HepG2 (cell line): ENCODE results near the gene STOML3.

Experiments used
- ATF1 ChIP-seq: IDR thresholded peaks from 2 replicates; pipeline ENCODE4 v1.6.1; 2016; ENCODE audit warnings: mild to moderate bottlenecking, control low read depth
- CTCF ChIP-seq: sonication (generic); formaldehyde crosslinking; IDR thresholded peaks from 2 replicates; pipeline ENCODE4 v1.5.0; 2020; ENCODE audit warnings: mild to moderate bottlenecking, missing genetic modification reagents, moderate library complexity
- KLF16 ChIP-seq, 2 experiments: sonication (generic) in 1 of 2; formaldehyde crosslinking in 1 of 2; IDR thresholded peaks; 2 replicates each; pipeline versions ENCODE4 v1.6.1 to v1.8.0; 2016 to 2023; ENCODE audit warnings: missing genetic modification reagents in 2 of 2, missing compliant biosample characterization in 1 of 2
- NBN ChIP-seq: fragments of 450-650 bp; conservative IDR thresholded peaks from 2 replicates; pipeline ENCODE4 v1.6.1; 2017
- PCBP1 ChIP-seq: fragments of 200-400 bp; formaldehyde crosslinking; IDR thresholded peaks from 2 replicates; pipeline ENCODE4 v1.6.1; 2017; ENCODE audit warnings: mild to moderate bottlenecking, low read depth, low read length, borderline replicate concordance
- POLR2A ChIP-seq, 2 experiments: IDR thresholded peaks; 2 replicates each; pipeline ENCODE4 v1.6.1; 2011; ENCODE audit warnings: low read depth in 2 of 2, low read length in 2 of 2, mild to moderate bottlenecking in 1 of 2, moderate library complexity in 1 of 2; ENCODE audit not compliant: insufficient read depth in 1 of 2
- ZNF263 ChIP-seq: sonication (generic); formaldehyde crosslinking; IDR thresholded peaks from 2 replicates; pipeline ENCODE4 v1.4.0; 2020; ENCODE audit warnings: missing genetic modification reagents
- ZNF282 ChIP-seq: fragments of 450-650 bp; IDR thresholded peaks from 2 replicates; pipeline ENCODE4 v1.6.1; 2018; ENCODE audit not compliant: partially characterized antibody
- ZNF597 ChIP-seq: sonication (generic); formaldehyde crosslinking; IDR thresholded peaks from 2 replicates; pipeline ENCODE4 v1.5.0; 2020; ENCODE audit warnings: missing genetic modification reagents
- ZNF660 ChIP-seq: sonication (generic); formaldehyde crosslinking; IDR thresholded peaks from 2 replicates; pipeline ENCODE4 v1.5.1; 2020; ENCODE audit warnings: mild to moderate bottlenecking, low read depth, missing genetic modification reagents, borderline replicate concordance
- ZNF737 ChIP-seq: sonication (generic); formaldehyde crosslinking; IDR thresholded peaks from 2 replicates; pipeline ENCODE4 v1.5.0; 2020; ENCODE audit warnings: missing genetic modification reagents, mild to moderate bottlenecking, borderline replicate concordance

- TF ChIP-seq ATF1 (CRISPR knock-in tag) (no peak), CTCF (no peak), ZNF597 (CRISPR knock-in tag) (no peak), PCBP1 (no peak), ZNF737 (CRISPR knock-in tag) (no peak), NBN (no peak), ZNF282 (no peak), ZNF263 (no peak), POLR2A (IDR thresholded peaks at IDR 0.05; ENCODE audit: insufficient read depth in 1 of 2, low read depth in 2 of 2, low read length in 2 of 2) (no peak), ZNF660 (CRISPR knock-in tag) (no peak), KLF16 (CRISPR knock-in tag; IDR thresholded peaks at IDR 0.05) (peak in 1 of 2 experiments; percentile 7; a peak in 1 of 4 replicates)
Measured at GRCh38 chr13:39038569-39039030, 48.0 kb upstream of the STOML3 start.
